GM18861 (cell line): Measurements from ENCODE around the gene KRTAP5-8.
"Not testable (repeated sequence)": the region's sequence is repeated elsewhere in the genome, so short reads cannot be mapped to it uniquely, and the experiment has no call there.

Source experiments
- ATAC-seq: cut with Tn5 transposase; IDR thresholded peaks from one replicate; pipeline ENCODE4 v1.9.1; 2021; ENCODE audit not compliant: unreplicated experiment

Gene KRTAP5-8

DNA sequence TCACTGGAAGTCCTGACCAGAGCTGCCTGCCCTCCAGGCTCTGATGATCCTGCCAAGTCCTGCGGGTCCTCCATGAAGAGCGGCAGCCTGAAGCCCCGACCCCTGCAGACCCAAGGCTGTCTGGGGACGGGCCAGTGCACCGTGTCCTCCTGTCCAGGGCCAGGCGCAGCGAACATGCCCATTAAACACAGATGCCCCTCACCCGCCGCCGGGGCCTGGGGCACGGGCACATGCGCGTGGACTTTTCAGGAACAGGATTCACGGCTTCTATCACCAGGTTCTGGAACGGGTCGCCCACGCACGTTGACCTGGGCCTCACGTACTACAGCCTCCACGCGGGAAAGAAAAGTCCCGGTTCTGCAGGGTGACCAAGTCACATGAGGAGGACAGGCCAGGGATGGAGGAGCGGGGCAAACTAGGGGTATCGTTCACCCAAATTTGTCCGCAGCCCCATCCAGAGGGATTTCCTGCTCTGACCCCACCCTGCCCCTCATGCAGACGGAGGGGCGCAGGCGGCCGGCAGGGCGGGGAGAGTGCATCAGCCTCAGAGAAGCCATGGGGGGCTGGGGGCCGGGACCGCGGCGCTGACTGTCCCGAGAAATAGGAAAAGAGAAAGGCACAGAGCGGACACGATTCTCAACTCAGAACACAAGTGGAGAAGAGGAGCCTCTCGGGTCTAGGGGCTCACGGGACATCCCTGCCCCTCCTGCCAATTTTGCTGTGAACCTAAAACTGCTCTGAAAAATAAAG, 33.5 kb downstream of the KRTAP5-8 start:
- ATAC-seq, result not testable (repeated sequence)

DNA sequence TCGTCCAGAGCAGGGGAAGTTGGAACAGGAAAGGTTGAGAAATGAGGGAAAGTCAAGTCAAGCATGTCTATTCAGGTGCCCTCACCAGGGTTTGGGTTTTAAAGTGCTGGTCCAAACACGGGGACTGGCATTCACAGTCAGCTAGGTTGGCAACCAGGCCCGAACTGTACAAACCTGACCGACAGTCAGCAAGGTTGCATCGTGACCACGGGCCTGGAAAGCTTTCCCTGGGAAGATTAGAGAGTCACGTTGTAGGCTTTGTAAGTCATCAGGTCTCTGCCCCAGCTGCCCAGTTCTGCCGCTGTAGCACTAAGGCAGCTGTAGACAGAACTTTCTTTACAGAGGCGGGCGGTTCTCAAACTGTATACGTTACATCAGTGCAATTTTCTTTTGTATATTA, 35.0 kb downstream of the KRTAP5-8 start:
- ATAC-seq, result no peak

DNA sequence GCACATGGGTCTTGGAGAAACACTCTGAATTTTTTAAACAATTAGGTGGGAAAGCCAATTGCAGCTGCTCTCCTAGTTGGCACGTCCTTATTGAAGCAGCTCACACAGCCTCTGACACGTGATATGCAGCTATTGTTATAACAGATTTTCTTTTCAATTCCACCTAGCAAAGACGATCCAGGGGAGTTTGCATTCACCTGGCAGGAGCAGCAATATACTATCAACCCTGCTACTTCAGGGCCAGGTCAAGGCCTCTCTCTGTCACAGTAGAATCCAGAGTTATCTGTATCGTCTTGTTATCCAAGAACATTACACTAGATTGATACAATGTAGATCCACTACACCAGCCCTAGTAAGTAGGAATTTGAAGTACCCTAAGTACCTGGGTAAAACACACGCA, 36.6 kb downstream of the KRTAP5-8 start:
- ATAC-seq, result no peak

GRCh38 chr11:71575723-71576424, 38.0 kb downstream of the KRTAP5-8 start:
- ATAC-seq, result no peak

DNA sequence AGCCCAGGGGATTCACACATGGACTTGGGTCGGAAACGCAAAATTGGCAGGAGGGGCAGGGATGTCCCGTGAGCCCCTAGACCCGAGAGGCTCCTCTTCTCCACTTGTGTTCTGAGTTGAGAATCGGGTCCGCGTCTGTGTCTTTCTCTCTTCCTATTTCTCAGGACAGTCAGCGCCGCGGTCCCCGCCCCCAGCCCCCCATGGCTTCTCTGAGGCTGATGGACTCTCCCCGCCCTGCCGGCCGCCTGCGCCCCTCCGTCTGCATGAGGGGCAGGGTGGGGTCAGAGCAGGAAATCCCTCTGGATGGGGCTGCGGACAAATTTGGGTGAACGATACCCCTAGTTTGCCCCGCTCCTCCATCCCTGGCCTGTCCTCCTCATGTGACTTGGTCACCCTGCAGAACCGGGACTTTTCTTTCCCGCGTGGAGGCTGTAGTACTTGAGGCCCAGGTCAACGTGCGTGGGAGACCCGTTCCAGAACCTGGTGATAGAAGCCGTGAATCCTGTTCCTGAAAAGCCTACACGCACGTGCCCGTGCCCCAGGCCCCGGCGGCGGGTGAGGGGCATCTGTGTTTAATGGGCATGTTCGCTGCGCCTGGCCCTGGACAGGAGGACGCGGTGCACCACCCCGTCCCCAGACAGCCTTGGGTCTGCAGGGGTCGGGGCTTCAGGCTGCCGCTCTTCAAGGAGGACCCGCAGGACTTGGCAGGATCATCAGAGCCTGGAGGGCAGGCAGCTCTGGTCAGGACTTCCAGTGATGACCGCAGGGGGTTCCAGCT, 39.1 kb downstream of the KRTAP5-8 start:
- ATAC-seq, result not testable (repeated sequence)

GRCh38 chr11:71577469-71578004, 39.7 kb downstream of the KRTAP5-8 start:
- ATAC-seq, result no peak

- ATAC-seq, result not testable (repeated sequence)
Observed at GRCh38 chr11:71579513-71579912, 41.7 kb downstream of the KRTAP5-8 start.

DNA sequence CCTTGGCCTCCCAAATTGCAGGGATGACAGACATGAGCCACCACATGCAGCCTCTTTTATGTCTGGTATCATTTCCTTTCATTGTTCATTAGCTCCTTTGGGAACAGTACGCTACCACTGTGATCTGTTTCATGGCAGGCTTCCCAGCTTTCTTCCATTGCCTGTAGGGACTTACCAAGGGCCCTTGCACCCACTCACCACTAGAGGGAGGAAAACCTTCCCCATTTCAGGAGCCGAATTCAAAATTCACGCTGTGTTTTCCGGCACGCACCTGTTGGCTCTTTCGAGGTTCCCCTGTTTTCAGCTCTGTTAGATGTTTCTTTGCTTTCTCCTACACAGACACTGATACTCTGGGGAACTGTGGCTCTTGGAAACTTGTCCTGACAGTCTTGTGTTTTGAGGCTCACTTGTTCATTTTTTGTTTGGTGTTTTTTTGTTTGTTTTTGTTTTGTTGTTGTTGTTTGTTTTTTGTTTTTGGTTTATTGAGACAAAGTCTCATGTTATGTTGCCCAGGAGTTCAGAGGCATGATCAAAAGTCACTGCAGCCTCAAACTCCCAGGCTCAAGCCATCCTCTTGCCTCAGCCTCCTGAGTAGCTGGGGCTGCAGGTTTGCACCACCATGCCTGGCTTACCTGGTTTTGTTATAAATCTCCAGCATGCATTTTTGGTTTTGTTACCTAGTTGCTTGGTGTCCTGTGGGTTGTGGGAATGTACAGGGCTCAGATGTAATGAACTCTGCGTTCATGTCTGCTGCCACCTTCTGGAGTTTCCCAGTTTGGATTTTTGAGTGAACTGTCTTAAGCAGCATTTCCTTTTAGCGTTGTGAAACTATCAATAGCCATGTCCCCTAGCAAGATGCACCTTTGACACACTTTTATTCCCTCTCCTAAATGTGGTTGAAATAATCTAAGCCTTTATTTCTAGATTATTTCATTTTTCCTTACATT, 42.5 kb downstream of the KRTAP5-8 start:
- ATAC-seq, result no peak

GRCh38 chr11:71581826-71582225, 44.0 kb downstream of the KRTAP5-8 start:
- no peak for ATAC-seq

- ATAC-seq, result no peak
Observed at GRCh38 chr11:71582309-71582895, 44.6 kb downstream of the KRTAP5-8 start, which contains the start of gene KRTAP5-11. TSS of gene KRTAP5-11 (minus strand) at chr11:71582875. CDS start at chr11:71582837, 38 bp downstream.

DNA sequence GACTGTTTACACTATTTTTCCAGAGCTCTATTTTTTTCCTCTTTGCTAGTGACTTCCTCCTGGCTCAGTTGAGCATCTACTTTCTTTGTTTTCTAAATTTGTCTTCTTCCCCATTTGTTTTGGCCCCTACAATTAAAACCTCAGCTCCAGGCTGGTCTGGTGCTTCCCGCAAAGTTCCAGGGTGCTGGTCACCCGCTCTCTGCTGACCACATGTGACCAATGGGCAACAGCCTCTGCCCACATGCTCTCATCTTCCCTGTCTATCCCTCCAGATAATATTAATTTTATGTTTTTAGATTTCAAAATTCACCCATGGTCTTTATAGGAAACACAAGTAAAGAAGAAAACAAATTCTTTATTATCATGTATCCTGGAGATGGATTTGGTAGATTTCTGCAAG, 45.1 kb downstream of the KRTAP5-8 start:
- not testable (repeated sequence) for ATAC-seq

DNA sequence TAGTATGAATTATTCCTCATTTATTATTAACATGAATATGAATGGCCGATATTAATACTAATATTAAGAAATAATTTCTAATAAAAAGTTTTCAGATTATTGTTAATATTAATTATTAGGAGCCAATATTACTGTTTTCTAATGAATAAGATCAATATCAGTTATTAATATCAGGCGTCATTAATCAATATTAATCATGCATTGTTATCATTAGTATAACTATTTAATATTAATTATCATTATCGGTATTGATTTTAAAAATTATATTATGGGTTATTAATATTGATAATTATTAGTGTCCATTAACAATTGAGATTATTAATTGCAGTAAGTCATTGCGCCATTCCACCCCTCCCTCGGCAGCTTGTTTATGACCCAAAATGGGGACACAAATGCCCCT, 47.8 kb downstream of the KRTAP5-8 start:
- ATAC-seq, result not testable (repeated sequence)

- not testable (repeated sequence) for ATAC-seq
Observed at GRCh38 chr11:71588314-71588713, 50.5 kb downstream of the KRTAP5-8 start.
